NCI-H510A (cell line): ENCODE data around the gene RNF223.
"Not testable (repeated sequence)": the region's sequence is repeated elsewhere in the genome, so short reads cannot be mapped to it uniquely, and the experiment has no call there.

Experiments used
- DNase-seq: peaks from one replicate; lab custom pipeline; 2025; lab: John Stamatoyannopoulos, UW

RNF223 gene

DNA sequence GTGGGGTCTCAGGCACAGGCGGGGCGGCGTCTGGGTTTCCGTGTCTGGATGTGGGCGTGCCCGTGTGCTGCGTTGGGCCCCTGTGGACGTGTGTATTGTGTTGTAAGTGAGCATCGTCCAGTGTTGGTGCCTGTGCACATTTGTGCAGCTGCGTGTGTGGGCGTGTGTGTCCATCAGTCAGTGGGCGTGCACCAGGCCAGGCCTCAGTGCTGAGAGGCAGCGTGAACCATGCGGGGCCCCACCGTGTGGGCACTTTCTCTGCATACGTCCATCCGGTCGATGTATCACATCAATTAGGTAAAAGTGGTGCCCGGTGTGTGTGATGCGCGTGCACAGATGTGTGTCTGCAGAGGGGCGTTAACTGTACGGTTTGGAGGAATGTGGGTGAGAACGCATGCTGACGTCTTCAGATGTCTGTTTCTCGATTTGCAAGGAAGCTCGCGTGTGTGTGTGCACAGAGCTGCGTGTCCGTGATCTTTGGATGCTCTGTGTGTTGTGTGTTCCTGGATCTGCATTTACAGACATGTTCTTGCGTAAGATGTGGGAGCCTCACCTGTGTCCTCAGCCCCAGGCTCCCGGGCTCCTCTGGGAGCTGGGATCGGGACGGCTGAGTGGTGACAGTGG is 29.5 kb downstream of the RNF223 start:
- no peak for DNase-seq

DNA sequence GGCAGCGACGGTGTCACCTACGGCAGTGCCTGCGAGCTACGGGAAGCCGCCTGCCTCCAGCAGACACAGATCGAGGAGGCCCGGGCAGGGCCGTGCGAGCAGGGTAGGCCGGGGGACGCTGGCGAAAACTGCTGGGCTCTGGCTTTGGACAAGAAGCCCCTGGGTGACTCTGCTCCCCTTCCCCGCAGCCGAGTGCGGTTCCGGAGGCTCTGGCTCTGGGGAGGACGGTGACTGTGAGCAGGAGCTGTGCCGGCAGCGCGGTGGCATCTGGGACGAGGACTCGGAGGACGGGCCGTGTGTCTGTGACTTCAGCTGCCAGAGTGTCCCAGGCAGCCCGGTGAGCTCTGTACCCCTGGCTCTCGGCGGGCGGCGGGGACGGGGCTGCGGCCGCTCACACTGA is 30.2 kb downstream of the RNF223 start:
- no peak for DNase-seq

GRCh38 chr1:1043411-1043810 is 30.7 kb downstream of the RNF223 start:
- DNase-seq = no peak

DNA sequence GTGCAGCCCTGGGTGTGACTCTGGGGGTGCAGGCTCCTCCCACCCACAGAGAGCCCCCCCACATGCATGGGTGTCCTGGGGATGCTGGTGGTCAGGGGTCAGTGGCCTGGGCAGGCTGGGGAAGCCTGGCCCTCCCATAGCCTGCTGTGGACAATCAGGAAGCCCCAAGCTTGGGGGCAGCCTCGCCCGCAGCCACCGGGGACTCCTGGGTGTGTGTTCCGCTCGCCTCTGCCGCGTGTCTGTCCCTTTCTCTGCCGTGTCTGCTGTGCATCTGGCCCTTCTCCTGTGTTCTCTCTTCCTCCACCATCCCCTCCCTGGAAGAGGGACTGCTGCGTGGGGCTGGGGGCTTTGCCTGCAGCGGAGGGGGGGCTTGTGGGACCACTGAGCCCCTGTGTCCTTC is 31.3 kb downstream of the RNF223 start:
- DNase-seq = no peak

DNA sequence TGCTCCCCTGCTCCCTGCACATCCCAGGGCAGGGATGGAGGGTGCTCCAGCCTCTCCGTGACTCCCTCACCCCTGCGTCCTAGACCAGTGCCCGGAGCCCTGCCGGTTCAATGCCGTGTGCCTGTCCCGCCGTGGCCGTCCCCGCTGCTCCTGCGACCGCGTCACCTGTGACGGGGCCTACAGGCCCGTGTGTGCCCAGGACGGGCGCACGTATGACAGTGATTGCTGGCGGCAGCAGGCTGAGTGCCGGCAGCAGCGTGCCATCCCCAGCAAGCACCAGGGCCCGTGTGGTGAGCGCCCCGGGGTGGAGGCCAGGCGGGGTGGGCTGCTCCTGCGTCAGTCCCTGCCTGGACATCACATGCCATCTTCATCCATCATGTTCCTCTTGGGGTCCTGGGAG is 32.2 kb downstream of the RNF223 start:
- no peak for DNase-seq

DNA sequence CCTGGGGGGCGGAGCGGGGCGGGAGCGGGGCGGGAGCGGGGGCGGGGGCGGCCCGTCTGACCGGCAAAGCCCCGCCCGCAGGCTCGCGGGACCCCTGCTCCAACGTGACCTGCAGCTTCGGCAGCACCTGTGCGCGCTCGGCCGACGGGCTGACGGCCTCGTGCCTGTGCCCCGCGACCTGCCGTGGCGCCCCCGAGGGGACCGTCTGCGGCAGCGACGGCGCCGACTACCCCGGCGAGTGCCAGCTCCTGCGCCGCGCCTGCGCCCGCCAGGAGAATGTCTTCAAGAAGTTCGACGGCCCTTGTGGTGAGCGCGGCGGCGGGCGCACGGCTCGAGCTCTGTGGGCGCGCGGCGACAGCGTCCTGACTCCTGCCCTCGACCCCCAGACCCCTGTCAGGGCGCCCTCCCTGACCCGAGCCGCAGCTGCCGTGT is 33.0 kb downstream of the RNF223 start:
- no peak for DNase-seq

DNA sequence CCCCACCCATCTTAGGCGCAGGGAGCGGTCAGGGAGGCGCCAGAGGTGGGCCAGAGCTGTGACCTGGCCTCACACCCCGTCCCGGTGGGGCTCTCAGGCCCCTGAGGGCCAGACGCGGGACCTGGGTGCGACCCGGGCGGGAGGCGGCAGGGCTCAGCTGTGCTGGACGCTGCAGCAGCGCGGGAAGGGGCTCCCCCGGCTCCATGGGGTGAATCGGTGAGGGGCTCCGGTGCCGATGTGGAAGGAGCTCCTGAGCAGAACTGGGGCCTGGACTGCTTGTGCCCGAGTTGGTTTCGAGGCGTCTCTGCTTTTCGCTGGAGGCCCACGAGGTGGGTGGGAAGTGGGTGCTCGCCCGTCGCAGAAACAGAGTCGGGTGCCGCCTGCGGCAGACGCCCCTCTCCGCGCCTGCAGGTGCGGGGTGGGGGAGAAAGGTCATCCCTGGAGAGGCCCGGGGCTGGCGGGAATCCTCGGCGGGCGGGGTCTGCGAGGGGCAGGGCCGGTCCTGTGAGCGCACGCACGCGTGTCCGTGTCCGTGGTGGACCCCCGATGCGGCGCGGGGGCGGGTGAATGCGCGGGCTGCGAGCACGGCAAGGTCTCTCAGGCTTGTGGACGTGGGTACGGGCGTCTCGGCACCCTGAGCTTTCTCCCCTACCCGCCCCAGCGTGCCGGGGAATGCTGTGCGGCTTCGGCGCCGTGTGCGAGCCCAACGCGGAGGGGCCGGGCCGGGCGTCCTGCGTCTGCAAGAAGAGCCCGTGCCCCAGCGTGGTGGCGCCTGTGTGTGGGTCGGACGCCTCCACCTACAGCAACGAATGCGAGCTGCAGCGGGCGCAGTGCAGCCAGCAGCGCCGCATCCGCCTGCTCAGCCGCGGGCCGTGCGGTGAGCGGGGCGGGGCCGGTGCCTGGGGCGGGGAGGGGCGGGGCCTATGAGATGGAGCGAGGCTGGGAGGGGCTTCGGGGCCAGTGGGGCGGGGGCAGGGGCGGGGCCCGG is 33.8 kb downstream of the RNF223 start:
- peak; percentile 49 for DNase-seq

DNA sequence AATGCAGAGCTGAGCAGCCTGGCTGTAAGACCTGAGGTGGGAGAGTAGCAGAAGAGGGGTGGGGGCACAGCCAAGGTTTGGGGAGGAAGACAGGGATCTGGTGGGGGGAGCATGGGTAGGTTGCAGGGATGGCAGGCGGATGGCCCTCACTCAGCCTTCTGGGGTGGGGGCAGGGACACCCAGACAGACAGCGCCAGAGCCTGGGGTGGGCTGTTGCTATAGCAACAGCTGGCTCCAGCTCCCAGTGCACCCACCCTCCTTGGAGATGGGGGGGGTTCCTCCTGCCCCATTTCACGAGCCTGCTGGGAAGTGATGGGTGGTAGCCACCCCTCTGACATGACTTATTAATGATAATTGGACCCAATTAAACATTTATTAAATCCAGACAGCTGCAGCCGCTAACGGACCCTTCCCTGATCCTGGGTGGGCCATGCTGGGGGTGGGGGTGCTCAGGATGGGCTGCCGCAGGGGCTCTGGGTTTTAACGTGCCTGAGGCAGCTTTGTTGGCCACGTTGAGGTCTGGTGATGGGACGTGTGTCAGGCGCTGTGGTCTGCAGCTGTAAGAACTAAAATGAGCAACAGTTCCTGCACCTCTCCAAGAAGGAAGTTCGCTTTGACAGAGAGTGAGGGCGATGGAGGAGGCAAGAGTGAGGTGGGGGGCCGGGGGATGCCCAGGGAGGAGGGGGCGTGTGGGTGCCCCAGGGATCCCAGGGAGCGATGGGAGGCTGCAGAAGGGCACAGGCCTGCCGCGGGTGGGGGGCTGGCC is 34.8 kb downstream of the RNF223 start:
- DNase-seq = no peak

DNA sequence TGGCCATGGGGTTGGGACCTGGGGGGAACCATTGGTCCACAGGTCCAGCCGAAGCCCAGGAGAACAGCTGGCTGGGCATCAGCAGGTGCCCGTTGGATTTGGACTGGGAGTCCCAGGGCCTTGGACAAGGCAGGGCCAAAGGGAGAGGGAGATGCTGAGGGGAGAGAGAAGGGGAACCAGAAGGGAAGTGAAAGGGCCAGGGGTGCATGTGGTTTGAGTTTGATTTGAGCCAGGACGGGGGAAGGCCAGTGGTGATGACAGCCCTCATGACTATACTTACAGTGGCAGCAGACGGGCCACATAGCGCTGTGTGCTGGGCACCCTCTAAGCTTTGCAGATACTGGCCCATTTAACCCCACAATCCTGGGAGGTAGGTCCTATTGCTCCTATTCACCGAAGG is 35.4 kb downstream of the RNF223 start:
- no peak for DNase-seq

- no peak for DNase-seq
Observed at GRCh38 chr1:1037366-1038327, 36.5 kb downstream of the RNF223 start.

DNA sequence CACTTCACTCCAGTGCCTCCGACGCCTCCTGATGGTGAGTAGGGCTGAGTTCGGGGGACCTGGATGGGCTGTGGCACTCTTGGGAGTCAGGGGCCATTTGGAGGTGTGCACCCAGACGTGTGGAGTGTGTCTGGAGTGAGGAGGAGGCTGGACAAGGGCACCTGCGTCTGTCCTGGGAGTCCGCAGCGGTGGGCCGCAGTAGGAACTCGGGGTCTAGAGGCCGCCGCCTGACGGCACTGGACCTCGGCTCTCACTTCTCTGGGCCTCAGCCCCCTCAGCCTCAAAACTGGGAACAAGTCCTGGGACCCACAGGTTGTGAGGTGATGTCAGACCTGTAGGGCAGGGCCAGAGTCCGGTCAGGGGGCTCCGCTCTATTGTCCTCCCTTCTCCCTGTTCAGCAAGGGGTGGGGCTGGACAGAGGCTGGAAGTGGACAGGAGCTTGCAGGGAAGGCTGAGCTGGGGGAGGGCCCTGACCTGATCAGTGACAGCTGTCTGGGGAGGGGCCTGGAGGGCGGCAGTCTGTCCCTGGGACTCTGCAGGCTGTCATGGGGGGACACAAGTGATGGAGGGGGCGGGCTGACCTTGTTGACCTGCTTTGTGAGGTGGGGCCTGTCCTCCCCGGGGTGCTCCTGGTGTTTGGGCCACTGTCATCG is 38.7 kb downstream of the RNF223 start:
- DNase-seq = no peak

GRCh38 chr1:1034439-1034781 is 39.7 kb downstream of the RNF223 start:
- no peak for DNase-seq

- no peak for DNase-seq
Observed at GRCh38 chr1:1033731-1034438, 40.2 kb downstream of the RNF223 start.

- DNase-seq = peak; percentile 97
Observed at GRCh38 chr1:1033009-1033587, 41.0 kb downstream of the RNF223 start.

DNA sequence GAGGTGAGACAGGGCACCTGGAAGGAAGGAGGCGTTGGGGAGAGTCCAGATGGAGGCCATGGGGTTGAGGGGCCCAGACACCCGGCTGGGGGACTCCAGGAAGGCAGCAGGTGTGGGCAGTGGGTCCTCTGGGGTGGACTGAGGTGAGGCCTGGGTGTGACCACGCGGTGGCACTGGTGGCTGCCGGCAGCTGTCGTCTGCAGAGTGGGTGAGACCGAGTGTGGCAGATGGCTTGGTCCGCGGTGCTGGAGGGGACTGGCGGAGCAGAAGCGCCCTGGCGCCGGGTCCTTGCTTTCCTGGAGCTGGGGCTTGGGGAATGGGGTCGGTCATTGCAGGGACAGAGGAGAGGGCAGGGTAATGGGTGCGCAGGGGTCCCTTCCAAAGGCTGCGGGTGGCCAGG is 41.7 kb downstream of the RNF223 start:
- DNase-seq = peak; percentile 35

GRCh38 chr1:1031659-1032235 is 42.4 kb downstream of the RNF223 start:
- no peak for DNase-seq

DNA sequence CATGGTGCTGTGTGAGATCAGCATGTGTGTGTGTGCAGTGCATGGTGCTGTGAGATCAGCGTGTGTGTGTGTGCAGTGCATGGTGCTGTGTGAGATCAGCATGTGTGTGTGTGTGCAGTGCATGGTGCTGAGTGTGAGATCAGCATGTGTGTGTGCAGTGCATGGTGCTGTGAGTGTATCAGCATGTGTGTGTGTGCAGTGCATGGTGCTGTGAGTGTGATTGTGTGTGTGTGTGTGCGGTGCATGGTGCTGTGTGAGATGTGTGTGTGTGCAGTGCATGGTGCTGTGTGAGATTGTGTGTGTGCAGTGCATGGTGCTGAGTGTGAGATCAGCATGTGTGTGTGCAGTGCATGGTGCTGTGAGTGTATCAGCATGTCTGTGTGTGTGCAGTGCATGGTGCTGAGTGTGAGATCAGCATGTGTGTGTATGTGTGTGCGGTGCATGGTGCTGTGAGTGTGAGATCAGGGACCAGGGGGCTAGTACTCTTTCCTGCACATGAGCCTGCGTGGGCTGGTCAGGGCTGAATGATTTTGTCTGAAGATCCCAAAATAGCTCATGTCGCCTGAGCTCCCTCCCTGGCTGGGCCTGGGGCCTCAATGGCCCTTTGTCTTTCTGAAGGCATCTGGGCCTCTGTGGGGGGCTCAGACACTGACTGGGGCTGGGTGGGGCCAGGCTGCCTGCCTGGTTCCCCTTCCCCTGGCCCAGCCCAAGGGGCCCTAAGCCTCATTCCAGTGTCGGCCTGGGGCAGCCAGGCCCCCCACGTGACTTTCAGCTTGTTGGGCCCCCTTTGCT is 43.0 kb downstream of the RNF223 start:
- not testable (repeated sequence) for DNase-seq

GRCh38 chr1:1027791-1028190 is 46.3 kb downstream of the RNF223 start:
- no peak for DNase-seq
